ENCODE results near the gene MYBPC1. TPM values are rescaled to one million over a fixed set of nuclear protein-coding genes. Genes with fewer than 3 reads are reported as not detected.

MYBPC1 gene
- total RNA-seq, 1 donor: not detected

DNA sequence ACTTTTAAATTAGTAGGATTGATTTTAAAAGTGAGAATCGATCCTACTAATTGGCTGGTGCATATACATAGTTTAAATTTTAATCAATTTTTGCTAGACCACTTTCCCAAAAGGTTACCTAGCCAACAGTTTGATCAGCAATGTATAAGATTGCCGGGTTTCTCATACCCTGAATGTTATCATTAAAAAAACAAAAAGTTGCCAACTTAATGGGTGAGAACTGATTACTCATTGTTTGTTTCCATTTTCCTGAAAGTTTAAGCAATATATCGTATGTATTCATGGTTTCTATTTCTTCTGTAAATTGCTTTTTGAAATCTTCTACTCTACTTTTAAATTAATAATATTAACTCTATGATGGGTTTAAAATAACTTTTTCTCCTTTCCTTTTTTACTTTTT, 4.4 kb upstream of the MYBPC1 start:
- Histone ChIP-seq H3K79me2 (ENCODE audit: insufficient read depth, low read length) (no peaks in the 10 kb centered on the region), H3K36me3 (ENCODE audit: insufficient read depth, low read length) (no peaks in the 10 kb centered on the region), H4K20me1 (ENCODE audit: insufficient read depth, low read length) (no peaks in the 10 kb centered on the region), H3K27me3 (ENCODE audit: insufficient read depth, low read length) (no peaks in the 10 kb centered on the region), H3K4me3 (ENCODE audit: insufficient read depth, low read length) (no peak overlapping the region), H3K4me2 (ENCODE audit: insufficient read depth, low read length) (no peak overlapping the region), H2AFZ (ENCODE audit: low read length) (no peak overlapping the region), H3K4me1 (ENCODE audit: insufficient read depth, low read length) (no peaks in the 10 kb centered on the region), H3K9me3 (ENCODE audit: low read depth, low read length) (no peaks in the 10 kb centered on the region), H3K27ac (ENCODE audit: low read depth, low read length) (no peak overlapping the region)
- TF ChIP-seq, protein P1, sequence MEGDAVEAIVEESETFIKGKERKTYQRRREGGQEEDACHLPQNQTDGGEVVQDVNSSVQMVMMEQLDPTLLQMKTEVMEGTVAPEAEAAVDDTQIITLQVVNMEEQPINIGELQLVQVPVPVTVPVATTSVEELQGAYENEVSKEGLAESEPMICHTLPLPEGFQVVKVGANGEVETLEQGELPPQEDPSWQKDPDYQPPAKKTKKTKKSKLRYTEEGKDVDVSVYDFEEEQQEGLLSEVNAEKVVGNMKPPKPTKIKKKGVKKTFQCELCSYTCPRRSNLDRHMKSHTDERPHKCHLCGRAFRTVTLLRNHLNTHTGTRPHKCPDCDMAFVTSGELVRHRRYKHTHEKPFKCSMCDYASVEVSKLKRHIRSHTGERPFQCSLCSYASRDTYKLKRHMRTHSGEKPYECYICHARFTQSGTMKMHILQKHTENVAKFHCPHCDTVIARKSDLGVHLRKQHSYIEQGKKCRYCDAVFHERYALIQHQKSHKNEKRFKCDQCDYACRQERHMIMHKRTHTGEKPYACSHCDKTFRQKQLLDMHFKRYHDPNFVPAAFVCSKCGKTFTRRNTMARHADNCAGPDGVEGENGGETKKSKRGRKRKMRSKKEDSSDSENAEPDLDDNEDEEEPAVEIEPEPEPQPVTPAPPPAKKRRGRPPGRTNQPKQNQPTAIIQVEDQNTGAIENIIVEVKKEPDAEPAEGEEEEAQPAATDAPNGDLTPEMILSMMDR (IDR thresholded peaks at IDR 0.05; ENCODE audit: extremely low read depth, low read depth, low read length): no peak
- no peak for DNase-seq (ENCODE audit: insufficient read length, low spot score, missing footprints)

DNA sequence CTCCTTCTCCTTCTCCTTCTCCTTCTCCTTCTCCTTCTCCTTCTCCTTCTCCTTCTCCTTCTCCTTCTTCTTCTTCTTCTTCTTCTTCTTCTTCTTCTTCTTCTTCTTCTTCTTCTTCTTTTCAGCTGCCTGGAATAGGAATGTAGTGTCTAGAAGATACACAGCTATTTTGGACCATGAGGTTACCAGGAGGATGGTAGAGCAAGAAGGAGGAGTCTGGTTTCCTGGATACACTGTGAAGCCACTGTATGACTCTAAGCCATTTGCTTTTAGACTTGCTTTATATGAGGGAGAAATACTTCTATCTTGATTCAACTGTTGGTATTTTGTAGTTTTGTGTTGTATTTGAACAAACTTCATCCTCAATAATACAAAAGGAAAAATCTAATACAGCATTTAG, 3.0 kb upstream of the MYBPC1 start:
- TF ChIP-seq, protein P1 (IDR thresholded peaks at IDR 0.05; ENCODE audit: extremely low read depth, low read depth, low read length): no peak
- no peak for DNase-seq (ENCODE audit: insufficient read length, low spot score, missing footprints)
- no peaks in the 10 kb centered on the region for H3K36me3 ChIP-seq (ENCODE audit: insufficient read depth, low read length)
- no peaks in the 10 kb centered on the region for H3K27me3 ChIP-seq (ENCODE audit: insufficient read depth, low read length)
- no peak overlapping the region for H3K27ac ChIP-seq (ENCODE audit: low read depth, low read length)
- no peak overlapping the region for H3K4me3 ChIP-seq (ENCODE audit: insufficient read depth, low read length)
- no peaks in the 10 kb centered on the region for H3K4me1 ChIP-seq (ENCODE audit: insufficient read depth, low read length)
- no peaks in the 10 kb centered on the region for H3K9me3 ChIP-seq (ENCODE audit: low read depth, low read length)
- no peaks in the 10 kb centered on the region for H4K20me1 ChIP-seq (ENCODE audit: insufficient read depth, low read length)
- no peaks in the 10 kb centered on the region for H3K79me2 ChIP-seq (ENCODE audit: insufficient read depth, low read length)
- no peak overlapping the region for H2AFZ ChIP-seq (ENCODE audit: low read length)
- no peak overlapping the region for H3K4me2 ChIP-seq (ENCODE audit: insufficient read depth, low read length)

DNA sequence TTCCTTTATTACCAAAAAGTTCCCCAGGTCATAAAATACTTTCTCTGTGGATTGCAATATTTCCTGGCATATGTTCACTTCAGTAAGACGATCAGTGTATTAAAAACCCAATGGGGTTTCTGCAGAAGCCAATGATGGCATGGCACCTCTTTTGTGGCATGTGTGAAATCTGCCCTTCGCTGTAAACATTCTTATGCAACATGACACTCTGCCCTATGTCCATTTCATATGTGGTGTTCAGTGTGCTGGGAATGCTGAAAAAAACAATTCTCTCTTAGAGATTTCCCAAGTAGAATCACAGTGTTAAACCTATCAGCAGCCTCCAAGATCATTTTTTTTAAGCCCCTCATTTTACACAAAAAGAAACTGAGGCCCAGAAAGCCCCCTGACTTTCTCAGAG, 2.3 kb upstream of the MYBPC1 start:
- H2AFZ ChIP-seq (ENCODE audit: low read length): no peak overlapping the region
- H3K27me3 ChIP-seq (ENCODE audit: insufficient read depth, low read length): no peaks in the 10 kb centered on the region
- H3K27ac ChIP-seq (ENCODE audit: low read depth, low read length): no peak overlapping the region

DNA sequence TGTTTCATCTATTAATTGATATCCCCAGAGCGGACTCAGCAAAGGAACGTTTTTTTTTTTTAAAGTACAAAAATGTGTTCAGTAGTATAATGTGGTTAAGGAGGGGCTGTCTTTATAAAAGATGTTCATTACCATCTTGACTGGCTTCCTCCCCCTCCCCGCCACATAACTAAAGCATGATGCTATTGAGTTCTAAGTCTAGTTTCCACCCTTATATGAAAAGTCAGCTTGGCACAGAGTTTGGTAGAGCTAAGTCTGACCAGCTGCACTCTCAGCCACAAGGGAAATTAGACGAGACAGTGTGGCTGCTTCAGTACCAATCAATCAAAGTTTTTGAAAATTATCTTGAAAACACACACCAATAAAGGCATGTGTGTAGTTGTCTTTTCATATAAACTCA, 1.9 kb upstream of the MYBPC1 start:
- TF ChIP-seq, protein P1 (IDR thresholded peaks at IDR 0.05; ENCODE audit: extremely low read depth, low read depth, low read length): no peak
- Histone ChIP-seq H4K20me1 (ENCODE audit: insufficient read depth, low read length) (no peaks in the 10 kb centered on the region), H3K27ac (ENCODE audit: low read depth, low read length) (no peak overlapping the region), H3K27me3 (ENCODE audit: insufficient read depth, low read length) (no peaks in the 10 kb centered on the region), H3K36me3 (ENCODE audit: insufficient read depth, low read length) (no peaks in the 10 kb centered on the region), H3K9me3 (ENCODE audit: low read depth, low read length) (no peaks in the 10 kb centered on the region), H3K4me1 (ENCODE audit: insufficient read depth, low read length) (no peaks in the 10 kb centered on the region), H2AFZ (ENCODE audit: low read length) (no peak overlapping the region), H3K79me2 (ENCODE audit: insufficient read depth, low read length) (no peaks in the 10 kb centered on the region), H3K4me2 (ENCODE audit: insufficient read depth, low read length) (no peak overlapping the region), H3K4me3 (ENCODE audit: insufficient read depth, low read length) (no peak overlapping the region)
- no peak for DNase-seq (ENCODE audit: insufficient read length, low spot score, missing footprints)

More for the DNA sequence above, 2.3 kb upstream of the MYBPC1 start:
- H3K79me2 ChIP-seq (ENCODE audit: insufficient read depth, low read length): no peaks in the 10 kb centered on the region
- TF ChIP-seq, protein P1 (IDR thresholded peaks at IDR 0.05; ENCODE audit: extremely low read depth, low read depth, low read length): no peak
- H3K4me1 ChIP-seq (ENCODE audit: insufficient read depth, low read length): no peaks in the 10 kb centered on the region
- H3K9me3 ChIP-seq (ENCODE audit: low read depth, low read length): no peaks in the 10 kb centered on the region
- DNase-seq (ENCODE audit: insufficient read length, low spot score, missing footprints): no peak
- no peaks in the 10 kb centered on the region for H4K20me1 ChIP-seq (ENCODE audit: insufficient read depth, low read length)
- no peak overlapping the region for H3K4me3 ChIP-seq (ENCODE audit: insufficient read depth, low read length)
- no peaks in the 10 kb centered on the region for H3K36me3 ChIP-seq (ENCODE audit: insufficient read depth, low read length)
- no peak overlapping the region for H3K4me2 ChIP-seq (ENCODE audit: insufficient read depth, low read length)
